SK-N-SH treated with all-trans-retinoic acid at 6 μM for 48 hours (cell line): ENCODE data around the gene DST.

Experiments used
- ATAC-seq: fragments of 200-7000 bp; cut with Tn5 transposase; 3 replicates; pipeline ENCODE4 v1.9.1; 2020; ENCODE audit warnings: mild to moderate bottlenecking, moderate library complexity
- ARNTL ChIP-seq: fragments of 450-650 bp; formaldehyde crosslinking; IDR thresholded peaks from 2 replicates; pipeline ENCODE4 v1.5.0; 2020; ENCODE audit warnings: low read depth, mild to moderate bottlenecking, moderate library complexity, borderline replicate concordance
- BACH2 ChIP-seq: fragments of 250-450 bp; sonication (Bioruptor Pico); IDR thresholded peaks from 2 replicates; pipeline ENCODE4 v1.9.0; 2021; ENCODE audit warnings: mild to moderate bottlenecking, borderline replicate concordance
- CSDC2 ChIP-seq: fragments of 250-450 bp; sonication (Bioruptor Pico); IDR thresholded peaks from 2 replicates; pipeline ENCODE4 v1.5.0; 2020; ENCODE audit warnings: mild to moderate bottlenecking, moderate library complexity
- ESRRG ChIP-seq: fragments of 250-450 bp; sonication (Bioruptor Pico); IDR thresholded peaks from 2 replicates; pipeline ENCODE4 v1.6.1; 2021; ENCODE audit warnings: mild to moderate bottlenecking
- GLIS3 ChIP-seq: fragments of 250-450 bp; sonication (Bioruptor Pico); IDR thresholded peaks from 2 replicates; pipeline ENCODE4 v1.5.0; 2020; ENCODE audit warnings: mild to moderate bottlenecking, moderate library complexity
- ISL1 ChIP-seq: fragments of 250-450 bp; sonication (Bioruptor Pico); IDR thresholded peaks from 2 replicates; pipeline ENCODE4 v2.1.2; 2022; ENCODE audit warnings: mild to moderate bottlenecking, moderate library complexity
- OSR1 ChIP-seq: fragments of 250-450 bp; sonication (Bioruptor Pico); IDR thresholded peaks from 2 replicates; pipeline ENCODE4 v1.8.0; 2022; ENCODE audit warnings: moderate library complexity, mild to moderate bottlenecking, inconsistent platforms
- PPARA ChIP-seq: fragments of 250-450 bp; sonication (Bioruptor Pico); IDR thresholded peaks from 2 replicates; pipeline ENCODE4 v1.5.0; 2020; ENCODE audit warnings: mild to moderate bottlenecking, borderline replicate concordance
- SNAI2 ChIP-seq: fragments of 250-450 bp; sonication (Bioruptor Pico); IDR thresholded peaks from 2 replicates; pipeline ENCODE4 v1.5.0; 2020; ENCODE audit warnings: mild to moderate bottlenecking, moderate library complexity
- TCF4 ChIP-seq: fragments of 250-450 bp; sonication (Bioruptor Pico); IDR thresholded peaks from 2 replicates; pipeline ENCODE4 v1.8.0; 2021; ENCODE audit warnings: mild to moderate bottlenecking, moderate library complexity, borderline replicate concordance
- TOX ChIP-seq: fragments of 250-450 bp; sonication (Bioruptor Pico); IDR thresholded peaks from 2 replicates; pipeline ENCODE4 v1.8.0; 2021; ENCODE audit warnings: mild to moderate bottlenecking, moderate library complexity, borderline replicate concordance
- ZC3H10 ChIP-seq: fragments of 250-450 bp; sonication (Bioruptor Pico); IDR thresholded peaks from 2 replicates; pipeline ENCODE4 v1.5.1; 2021; ENCODE audit warnings: mild to moderate bottlenecking, moderate library complexity
- ZFP3 ChIP-seq: fragments of 250-450 bp; sonication (Bioruptor Pico); IDR thresholded peaks from 2 replicates; pipeline ENCODE4 v1.5.0; 2020; ENCODE audit warnings: mild to moderate bottlenecking, moderate library complexity
- ZFP30 ChIP-seq: fragments of 450-650 bp; formaldehyde crosslinking; IDR thresholded peaks from 2 replicates; pipeline ENCODE4 v1.5.0; 2022; ENCODE audit warnings: mild to moderate bottlenecking, moderate library complexity
- ZNF565 ChIP-seq: fragments of 450-650 bp; formaldehyde crosslinking; conservative IDR thresholded peaks from 2 replicates; pipeline ENCODE4 v1.5.0; 2020; ENCODE audit warnings: low read depth, mild to moderate bottlenecking, moderate library complexity
- ZNF70 ChIP-seq: fragments of 450-650 bp; formaldehyde crosslinking; IDR thresholded peaks from 2 replicates; pipeline ENCODE4 v1.5.0; 2020; ENCODE audit warnings: mild to moderate bottlenecking, moderate library complexity
- ZNF8 ChIP-seq: fragments of 450-650 bp; formaldehyde crosslinking; IDR thresholded peaks from 2 replicates; pipeline ENCODE4 v1.5.0; 2020; ENCODE audit warnings: mild to moderate bottlenecking, moderate library complexity
- TF ChIP-seq, protein P1 (sequence below): fragments of 250-450 bp; sonication (Bioruptor Pico); IDR thresholded peaks from 2 replicates; pipeline ENCODE4 v1.8.0; 2020; ENCODE audit warnings: mild to moderate bottlenecking, moderate library complexity, borderline replicate concordance
- TF ChIP-seq, protein P2 (sequence below): fragments of 250-450 bp; sonication (Bioruptor Pico); IDR thresholded peaks from 2 replicates; pipeline ENCODE4 v1.5.0; 2020; ENCODE audit warnings: mild to moderate bottlenecking, moderate library complexity
- TF ChIP-seq, protein P3 (sequence below): fragments of 250-450 bp; sonication (Bioruptor Pico); IDR thresholded peaks from 2 replicates; pipeline ENCODE4 v1.5.1; 2021; ENCODE audit warnings: mild to moderate bottlenecking, moderate library complexity

Gene DST

DNA sequence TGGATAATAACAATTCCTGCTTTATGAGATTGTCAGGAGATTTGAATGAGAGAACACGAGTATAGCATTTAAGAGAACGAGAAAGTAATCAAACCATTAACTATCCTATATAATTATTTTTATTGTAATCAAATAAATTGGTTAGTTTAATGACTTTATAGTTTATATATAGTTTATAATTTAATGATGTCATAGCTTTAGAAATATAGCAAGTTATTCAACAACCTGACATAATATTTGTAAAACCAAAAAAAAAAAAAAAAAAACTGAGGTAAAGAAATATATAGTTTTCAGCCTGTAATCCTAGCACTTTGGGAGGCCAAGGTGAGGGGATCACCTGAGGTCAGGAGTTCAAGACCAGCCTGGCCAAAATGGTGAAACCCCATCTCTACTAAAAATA lies 26.4 kb upstream of the DST start:
- TF ChIP-seq TCF4 = no peak
- TF ChIP-seq, protein P1, sequence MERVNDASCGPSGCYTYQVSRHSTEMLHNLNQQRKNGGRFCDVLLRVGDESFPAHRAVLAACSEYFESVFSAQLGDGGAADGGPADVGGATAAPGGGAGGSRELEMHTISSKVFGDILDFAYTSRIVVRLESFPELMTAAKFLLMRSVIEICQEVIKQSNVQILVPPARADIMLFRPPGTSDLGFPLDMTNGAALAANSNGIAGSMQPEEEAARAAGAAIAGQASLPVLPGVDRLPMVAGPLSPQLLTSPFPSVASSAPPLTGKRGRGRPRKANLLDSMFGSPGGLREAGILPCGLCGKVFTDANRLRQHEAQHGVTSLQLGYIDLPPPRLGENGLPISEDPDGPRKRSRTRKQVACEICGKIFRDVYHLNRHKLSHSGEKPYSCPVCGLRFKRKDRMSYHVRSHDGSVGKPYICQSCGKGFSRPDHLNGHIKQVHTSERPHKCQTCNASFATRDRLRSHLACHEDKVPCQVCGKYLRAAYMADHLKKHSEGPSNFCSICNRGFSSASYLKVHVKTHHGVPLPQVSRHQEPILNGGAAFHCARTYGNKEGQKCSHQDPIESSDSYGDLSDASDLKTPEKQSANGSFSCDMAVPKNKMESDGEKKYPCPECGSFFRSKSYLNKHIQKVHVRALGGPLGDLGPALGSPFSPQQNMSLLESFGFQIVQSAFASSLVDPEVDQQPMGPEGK = no peak
- TF ChIP-seq, protein P2, sequence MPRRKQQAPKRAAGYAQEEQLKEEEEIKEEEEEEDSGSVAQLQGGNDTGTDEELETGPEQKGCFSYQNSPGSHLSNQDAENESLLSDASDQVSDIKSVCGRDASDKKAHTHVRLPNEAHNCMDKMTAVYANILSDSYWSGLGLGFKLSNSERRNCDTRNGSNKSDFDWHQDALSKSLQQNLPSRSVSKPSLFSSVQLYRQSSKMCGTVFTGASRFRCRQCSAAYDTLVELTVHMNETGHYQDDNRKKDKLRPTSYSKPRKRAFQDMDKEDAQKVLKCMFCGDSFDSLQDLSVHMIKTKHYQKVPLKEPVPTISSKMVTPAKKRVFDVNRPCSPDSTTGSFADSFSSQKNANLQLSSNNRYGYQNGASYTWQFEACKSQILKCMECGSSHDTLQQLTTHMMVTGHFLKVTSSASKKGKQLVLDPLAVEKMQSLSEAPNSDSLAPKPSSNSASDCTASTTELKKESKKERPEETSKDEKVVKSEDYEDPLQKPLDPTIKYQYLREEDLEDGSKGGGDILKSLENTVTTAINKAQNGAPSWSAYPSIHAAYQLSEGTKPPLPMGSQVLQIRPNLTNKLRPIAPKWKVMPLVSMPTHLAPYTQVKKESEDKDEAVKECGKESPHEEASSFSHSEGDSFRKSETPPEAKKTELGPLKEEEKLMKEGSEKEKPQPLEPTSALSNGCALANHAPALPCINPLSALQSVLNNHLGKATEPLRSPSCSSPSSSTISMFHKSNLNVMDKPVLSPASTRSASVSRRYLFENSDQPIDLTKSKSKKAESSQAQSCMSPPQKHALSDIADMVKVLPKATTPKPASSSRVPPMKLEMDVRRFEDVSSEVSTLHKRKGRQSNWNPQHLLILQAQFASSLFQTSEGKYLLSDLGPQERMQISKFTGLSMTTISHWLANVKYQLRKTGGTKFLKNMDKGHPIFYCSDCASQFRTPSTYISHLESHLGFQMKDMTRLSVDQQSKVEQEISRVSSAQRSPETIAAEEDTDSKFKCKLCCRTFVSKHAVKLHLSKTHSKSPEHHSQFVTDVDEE (CRISPR knock-in tag) = no peak
- no peak for TF ChIP-seq BACH2 (CRISPR knock-in tag)
- TF ChIP-seq GLIS3 = no peak
- no peak for TF ChIP-seq ZFP30 (CRISPR knock-in tag)
- ATAC-seq = no peak

DNA sequence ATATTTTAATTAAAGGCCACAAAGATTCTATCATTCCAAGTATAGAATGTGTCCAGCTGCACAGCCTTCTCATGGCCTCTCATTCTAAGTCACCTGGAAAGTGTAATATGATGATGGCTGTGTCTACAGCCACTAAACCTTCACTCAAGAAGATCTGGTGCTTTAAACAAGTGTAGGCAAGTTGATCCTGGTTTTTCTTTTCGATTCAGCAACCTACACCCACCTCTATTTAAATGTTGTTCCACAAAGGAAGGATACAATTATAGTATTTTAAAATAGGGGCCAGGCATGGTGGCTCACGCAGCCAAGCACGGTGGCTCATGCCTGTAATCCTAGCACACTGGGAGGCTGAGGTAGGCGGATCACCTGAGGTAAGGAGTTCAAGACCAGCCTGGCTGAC lies 25.5 kb upstream of the DST start:
- TF ChIP-seq ZNF70 = no peak
- ATAC-seq = no peak

DNA sequence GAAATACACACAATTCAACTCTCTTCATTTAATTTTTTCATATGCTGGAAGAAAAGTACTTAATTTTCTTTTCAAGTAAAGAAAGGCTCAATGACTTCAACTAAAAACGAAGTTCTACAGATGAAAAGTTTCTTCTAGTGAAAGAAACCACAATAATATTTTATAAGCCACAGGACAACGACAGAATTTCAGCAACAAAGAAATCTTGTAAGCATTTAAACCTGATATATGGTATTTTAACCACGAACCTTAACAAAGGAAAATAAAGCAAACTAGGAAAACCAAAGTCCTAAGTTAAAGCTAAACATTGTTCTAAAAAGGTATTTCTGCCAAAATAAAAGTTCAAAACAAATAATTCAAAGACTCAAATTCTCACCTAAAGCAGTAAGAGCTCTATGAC lies 24.6 kb upstream of the DST start:
- TF ChIP-seq ARNTL (CRISPR knock-in tag) (no peak), TOX (CRISPR knock-in tag) (no peak), ISL1 (CRISPR knock-in tag) (no peak)
- TF ChIP-seq, protein P1 = no peak
- TF ChIP-seq, all 23 proteins: peak for 0
- no peak for ATAC-seq

DNA sequence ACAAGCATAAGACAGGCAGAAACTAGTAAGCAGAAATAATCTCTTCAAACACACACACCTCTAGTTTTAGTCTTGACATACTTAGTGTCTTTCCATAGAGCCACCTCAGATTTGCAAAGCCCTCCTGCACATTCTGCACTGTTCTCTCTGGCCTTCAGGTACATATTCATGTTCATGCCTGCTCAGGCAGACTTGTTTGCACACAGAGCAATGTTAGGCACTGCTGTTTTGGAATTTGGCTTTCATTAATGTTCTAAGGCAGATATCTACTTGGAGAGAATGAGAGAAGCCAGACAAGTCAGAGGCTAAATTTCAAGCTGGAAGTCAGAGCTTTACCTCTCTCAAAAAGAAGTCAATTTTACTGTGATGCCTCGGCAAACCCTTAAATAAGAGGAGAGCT lies 21.3 kb upstream of the DST start:
- TF ChIP-seq BACH2 (CRISPR knock-in tag) (no peak), ZFP30 (CRISPR knock-in tag) (no peak), ZFP3 (CRISPR knock-in tag) (no peak), ARNTL (CRISPR knock-in tag) (no peak), PPARA (CRISPR knock-in tag) (no peak), ZNF70 (no peak), ZC3H10 (CRISPR knock-in tag) (no peak), OSR1 (no peak), TCF4 (no peak), TOX (CRISPR knock-in tag) (no peak), ESRRG (no peak), SNAI2 (no peak), ZNF8 (CRISPR knock-in tag) (no peak), ZNF565 (CRISPR knock-in tag) (no peak), CSDC2 (CRISPR knock-in tag) (no peak), GLIS3 (no peak)
- TF ChIP-seq, protein P1 = no peak
- TF ChIP-seq, protein P3, sequence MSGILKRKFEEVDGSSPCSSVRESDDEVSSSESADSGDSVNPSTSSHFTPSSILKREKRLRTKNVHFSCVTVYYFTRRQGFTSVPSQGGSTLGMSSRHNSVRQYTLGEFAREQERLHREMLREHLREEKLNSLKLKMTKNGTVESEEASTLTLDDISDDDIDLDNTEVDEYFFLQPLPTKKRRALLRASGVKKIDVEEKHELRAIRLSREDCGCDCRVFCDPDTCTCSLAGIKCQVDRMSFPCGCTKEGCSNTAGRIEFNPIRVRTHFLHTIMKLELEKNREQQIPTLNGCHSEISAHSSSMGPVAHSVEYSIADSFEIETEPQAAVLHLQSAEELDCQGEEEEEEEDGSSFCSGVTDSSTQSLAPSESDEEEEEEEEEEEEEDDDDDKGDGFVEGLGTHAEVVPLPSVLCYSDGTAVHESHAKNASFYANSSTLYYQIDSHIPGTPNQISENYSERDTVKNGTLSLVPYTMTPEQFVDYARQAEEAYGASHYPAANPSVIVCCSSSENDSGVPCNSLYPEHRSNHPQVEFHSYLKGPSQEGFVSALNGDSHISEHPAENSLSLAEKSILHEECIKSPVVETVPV = no peak
- TF ChIP-seq, protein P2 (CRISPR knock-in tag) = no peak
- TF ChIP-seq, all 23 proteins: peak for 0
- peak; percentile 50; the same call in 2 of the 3 replicates for ATAC-seq
